Measurements from ENCODE around the gene NME5. TPM values are rescaled to one million over a fixed set of nuclear protein-coding genes. Genes with fewer than 3 reads are reported as not detected.

The NME5 gene
- total and polyA plus RNA-seq, 9 of the 15 experiments (the other 6 are each of a cell fraction or from before 2014, with no cell fraction given): not detected

DNA sequence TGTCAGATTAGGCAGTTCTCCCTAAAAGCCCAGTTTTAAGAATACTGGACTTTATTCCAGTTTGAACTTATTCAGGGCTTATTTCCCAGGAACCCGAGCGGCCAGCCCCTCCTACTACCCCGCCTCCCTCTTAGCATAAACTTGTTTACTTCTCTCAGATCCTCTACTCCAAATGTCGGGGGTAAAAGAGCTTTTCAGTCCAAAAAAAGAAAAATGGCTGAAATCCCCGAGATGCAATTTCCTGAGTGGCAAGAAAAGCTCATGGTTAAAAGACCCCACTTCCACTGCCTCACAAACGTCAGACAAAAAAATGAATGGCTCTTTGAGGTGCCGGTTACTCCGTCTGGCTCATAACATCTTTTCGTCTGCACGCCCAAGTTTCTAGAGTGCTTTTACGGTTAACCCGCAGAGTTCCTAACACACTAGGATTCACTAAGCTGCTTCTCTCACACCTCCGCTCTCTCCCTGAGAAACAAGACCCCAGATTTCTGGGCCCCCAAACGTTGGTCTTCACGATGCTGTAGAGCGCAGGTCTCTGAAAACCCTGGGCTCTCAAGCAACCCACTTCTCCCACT lies 38.8 kb upstream of the NME5 start (continued):
- TF ChIP-seq, protein P1, sequence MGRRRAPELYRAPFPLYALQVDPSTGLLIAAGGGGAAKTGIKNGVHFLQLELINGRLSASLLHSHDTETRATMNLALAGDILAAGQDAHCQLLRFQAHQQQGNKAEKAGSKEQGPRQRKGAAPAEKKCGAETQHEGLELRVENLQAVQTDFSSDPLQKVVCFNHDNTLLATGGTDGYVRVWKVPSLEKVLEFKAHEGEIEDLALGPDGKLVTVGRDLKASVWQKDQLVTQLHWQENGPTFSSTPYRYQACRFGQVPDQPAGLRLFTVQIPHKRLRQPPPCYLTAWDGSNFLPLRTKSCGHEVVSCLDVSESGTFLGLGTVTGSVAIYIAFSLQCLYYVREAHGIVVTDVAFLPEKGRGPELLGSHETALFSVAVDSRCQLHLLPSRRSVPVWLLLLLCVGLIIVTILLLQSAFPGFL (CRISPR knock-in tag; IDR thresholded peaks at IDR 0.05): 0 out of 2 replicates have a peak, but pooled peaks have one; percentile 67
- TF ChIP-seq CBX5 (IDR thresholded peaks at IDR 0.05; ENCODE audit: borderline replicate concordance, low read depth): no peak
- TF ChIP-seq PPARD (CRISPR knock-in tag; IDR thresholded peaks at IDR 0.05): no peak
- no peak for TF ChIP-seq ZNF41 (CRISPR knock-in tag; conservative IDR thresholded peaks at IDR 0.05)
- TF ChIP-seq, protein P2, sequence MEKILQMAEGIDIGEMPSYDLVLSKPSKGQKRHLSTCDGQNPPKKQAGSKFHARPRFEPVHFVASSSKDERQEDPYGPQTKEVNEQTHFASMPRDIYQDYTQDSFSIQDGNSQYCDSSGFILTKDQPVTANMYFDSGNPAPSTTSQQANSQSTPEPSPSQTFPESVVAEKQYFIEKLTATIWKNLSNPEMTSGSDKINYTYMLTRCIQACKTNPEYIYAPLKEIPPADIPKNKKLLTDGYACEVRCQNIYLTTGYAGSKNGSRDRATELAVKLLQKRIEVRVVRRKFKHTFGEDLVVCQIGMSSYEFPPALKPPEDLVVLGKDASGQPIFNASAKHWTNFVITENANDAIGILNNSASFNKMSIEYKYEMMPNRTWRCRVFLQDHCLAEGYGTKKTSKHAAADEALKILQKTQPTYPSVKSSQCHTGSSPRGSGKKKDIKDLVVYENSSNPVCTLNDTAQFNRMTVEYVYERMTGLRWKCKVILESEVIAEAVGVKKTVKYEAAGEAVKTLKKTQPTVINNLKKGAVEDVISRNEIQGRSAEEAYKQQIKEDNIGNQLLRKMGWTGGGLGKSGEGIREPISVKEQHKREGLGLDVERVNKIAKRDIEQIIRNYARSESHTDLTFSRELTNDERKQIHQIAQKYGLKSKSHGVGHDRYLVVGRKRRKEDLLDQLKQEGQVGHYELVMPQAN (IDR thresholded peaks at IDR 0.05; ENCODE audit: borderline replicate concordance): peak; percentile 71; the same call in 1 of the 2 replicates
- no peak for TF ChIP-seq NR1H2 (CRISPR knock-in tag; IDR thresholded peaks at IDR 0.05)
- no peak for TF ChIP-seq XRCC3 (IDR thresholded peaks at IDR 0.05)
- TF ChIP-seq, protein P3, sequence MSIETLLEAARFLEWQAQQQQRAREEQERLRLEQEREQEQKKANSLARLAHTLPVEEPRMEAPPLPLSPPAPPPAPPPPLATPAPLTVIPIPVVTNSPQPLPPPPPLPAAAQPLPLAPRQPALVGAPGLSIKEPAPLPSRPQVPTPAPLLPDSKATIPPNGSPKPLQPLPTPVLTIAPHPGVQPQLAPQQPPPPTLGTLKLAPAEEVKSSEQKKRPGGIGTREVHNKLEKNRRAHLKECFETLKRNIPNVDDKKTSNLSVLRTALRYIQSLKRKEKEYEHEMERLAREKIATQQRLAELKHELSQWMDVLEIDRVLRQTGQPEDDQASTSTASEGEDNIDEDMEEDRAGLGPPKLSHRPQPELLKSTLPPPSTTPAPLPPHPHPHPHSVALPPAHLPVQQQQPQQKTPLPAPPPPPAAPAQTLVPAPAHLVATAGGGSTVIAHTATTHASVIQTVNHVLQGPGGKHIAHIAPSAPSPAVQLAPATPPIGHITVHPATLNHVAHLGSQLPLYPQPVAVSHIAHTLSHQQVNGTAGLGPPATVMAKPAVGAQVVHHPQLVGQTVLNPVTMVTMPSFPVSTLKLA (conservative IDR thresholded peaks at IDR 0.05): peak in 1 of 2 experiments; percentile 26; a peak in 1 of 4 replicates
- no peak; the same call in 1 of the 2 replicates for TF ChIP-seq TOE1 (IDR thresholded peaks at IDR 0.05; ENCODE audit: borderline replicate concordance)
- no peak for TF ChIP-seq TOE1 (CRISPR knock-in tag; IDR thresholded peaks at IDR 0.05; ENCODE audit: borderline replicate concordance, low read depth)
- TF ChIP-seq PRMT5 (CRISPR knock-in tag; IDR thresholded peaks at IDR 0.05): no peak
- TF ChIP-seq, protein P4, sequence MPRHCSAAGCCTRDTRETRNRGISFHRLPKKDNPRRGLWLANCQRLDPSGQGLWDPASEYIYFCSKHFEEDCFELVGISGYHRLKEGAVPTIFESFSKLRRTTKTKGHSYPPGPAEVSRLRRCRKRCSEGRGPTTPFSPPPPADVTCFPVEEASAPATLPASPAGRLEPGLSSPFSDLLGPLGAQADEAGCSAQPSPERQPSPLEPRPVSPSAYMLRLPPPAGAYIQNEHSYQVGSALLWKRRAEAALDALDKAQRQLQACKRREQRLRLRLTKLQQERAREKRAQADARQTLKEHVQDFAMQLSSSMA (CRISPR knock-in tag; IDR thresholded peaks at IDR 0.05): 0 out of 2 replicates have a peak, but pooled peaks have one; percentile 22
- TF ChIP-seq TGIF2 (CRISPR knock-in tag; IDR thresholded peaks at IDR 0.05): no peak
- TF ChIP-seq, protein P5, sequence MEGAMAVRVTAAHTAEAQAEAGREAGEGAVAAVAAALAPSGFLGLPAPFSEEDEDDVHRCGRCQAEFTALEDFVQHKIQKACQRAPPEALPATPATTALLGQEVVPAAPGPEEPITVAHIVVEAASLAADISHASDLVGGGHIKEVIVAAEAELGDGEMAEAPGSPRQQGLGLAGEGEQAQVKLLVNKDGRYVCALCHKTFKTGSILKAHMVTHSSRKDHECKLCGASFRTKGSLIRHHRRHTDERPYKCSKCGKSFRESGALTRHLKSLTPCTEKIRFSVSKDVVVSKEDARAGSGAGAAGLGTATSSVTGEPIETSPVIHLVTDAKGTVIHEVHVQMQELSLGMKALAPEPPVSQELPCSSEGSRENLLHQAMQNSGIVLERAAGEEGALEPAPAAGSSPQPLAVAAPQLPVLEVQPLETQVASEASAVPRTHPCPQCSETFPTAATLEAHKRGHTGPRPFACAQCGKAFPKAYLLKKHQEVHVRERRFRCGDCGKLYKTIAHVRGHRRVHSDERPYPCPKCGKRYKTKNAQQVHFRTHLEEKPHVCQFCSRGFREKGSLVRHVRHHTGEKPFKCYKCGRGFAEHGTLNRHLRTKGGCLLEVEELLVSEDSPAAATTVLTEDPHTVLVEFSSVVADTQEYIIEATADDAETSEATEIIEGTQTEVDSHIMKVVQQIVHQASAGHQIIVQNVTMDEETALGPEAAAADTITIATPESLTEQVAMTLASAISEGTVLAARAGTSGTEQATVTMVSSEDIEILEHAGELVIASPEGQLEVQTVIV (CRISPR knock-in tag; IDR thresholded peaks at IDR 0.05; ENCODE audit: borderline replicate concordance): no peak
- TF ChIP-seq ZNF197 (CRISPR knock-in tag; IDR thresholded peaks at IDR 0.05; ENCODE audit: low read depth): no peak
- TF ChIP-seq KAT2B (IDR thresholded peaks at IDR 0.05; ENCODE audit: low read depth, low read length): no peak
- no peak for TF ChIP-seq CEBPG (CRISPR knock-in tag; IDR thresholded peaks at IDR 0.05)
- TF ChIP-seq CEBPG (tag; conservative IDR thresholded peaks at IDR 0.05 in 1 of 2, IDR thresholded peaks at IDR 0.05 in 1 of 2): no peak
- TF ChIP-seq CREB1 (IDR thresholded peaks at IDR 0.05): no peak
- TF ChIP-seq CREB1 (CRISPR knock-in tag; IDR thresholded peaks at IDR 0.05): no peak
